ENCODE measurements around the gene TMEM247. TPM values are rescaled to one million over a fixed set of nuclear protein-coding genes. Genes with fewer than 3 reads are reported as not detected.
A peak's percentile ranks its signal among the peaks of the same experiment; 100 is the strongest.

Gene TMEM247
- total RNA-seq, 2 experiments from 2014 or later = not detected

- Histone ChIP-seq H3K4me1 (ENCODE audit: insufficient read depth, low read length) (peaks cover 12% of the 10 kb centered on the region), H3K4me3 (ENCODE audit: low read length) (no peak overlapping the region), H3K9me3 (ENCODE audit: control insufficient read depth in 1 of 2, insufficient read depth in 1 of 2, low read length in 2 of 2) (no peaks in the 10 kb centered on the region), H3K27me3 (ENCODE audit: control insufficient read depth in 1 of 2, insufficient read depth in 2 of 2, low read length in 2 of 2) (no peaks in the 10 kb centered on the region), H3K27ac (ENCODE audit: low read depth in 1 of 2, low read length in 2 of 2) (no peak overlapping the region), H3K36me3 (ENCODE audit: insufficient read depth, low read length) (no peaks in the 10 kb centered on the region)
- no peak overlapping the region for H3K27ac Mint-ChIP-seq
- no peaks in the 10 kb centered on the region for H3K9me3 Mint-ChIP-seq
- intact Hi-C loops (cut with DNase I, micrococcal nuclease) = no loop called here
- no peak for DNase-seq
- no peak overlapping the region for H3K4me3 Mint-ChIP-seq
- ChIA-PET POLR2A (interaction anchor here (1.0 kb wide), 1 partner anchor 38 kb away, joined by 3 read pairs; no protein-coding TSS in a partner anchor), CTCF (no interaction called here)
- peaks cover 5% of the 10 kb centered on the region for H3K36me3 Mint-ChIP-seq (ENCODE audit: low read depth)
- no peaks in the 10 kb centered on the region for H3K27me3 Mint-ChIP-seq
- no peak for TF ChIP-seq CTCF (IDR thresholded peaks at IDR 0.05)
- ATAC-seq (ENCODE audit: poor library complexity) = no peak
- H3K4me1 Mint-ChIP-seq (ENCODE audit: low read depth) = peaks cover 10% of the 10 kb centered on the region
Measured at GRCh38 chr2:46497766-46498165, 18.4 kb downstream of the TMEM247 start.

GRCh38 chr2:46498681-46499080, 19.3 kb downstream of the TMEM247 start:
- H3K9me3 Mint-ChIP-seq = no peaks in the 10 kb centered on the region
- H3K4me3 ChIP-seq (ENCODE audit: low read length) = no peak overlapping the region
- peak overlapping the region; percentile 91 for H3K27ac Mint-ChIP-seq
- H3K27me3 ChIP-seq (ENCODE audit: control insufficient read depth in 1 of 2, insufficient read depth in 2 of 2, low read length in 2 of 2) = no peaks in the 10 kb centered on the region
- TF ChIP-seq CTCF (IDR thresholded peaks at IDR 0.05) = no peak
- DNase-seq (no peak), ATAC-seq (ENCODE audit: poor library complexity) (no peak)
- H3K4me1 ChIP-seq (ENCODE audit: insufficient read depth, low read length) = peaks cover 12% of the 10 kb centered on the region
- POLR2A ChIA-PET = interaction anchor here (1.0 kb wide), 1 partner anchor 37 kb away, joined by 3 read pairs; no protein-coding TSS in a partner anchor
- no peaks in the 10 kb centered on the region for H3K27me3 Mint-ChIP-seq
- peaks cover 5% of the 10 kb centered on the region for H3K36me3 Mint-ChIP-seq (ENCODE audit: low read depth)
- H3K36me3 ChIP-seq (ENCODE audit: insufficient read depth, low read length) = no peaks in the 10 kb centered on the region
- H3K27ac ChIP-seq (ENCODE audit: low read depth in 1 of 2, low read length in 2 of 2) = no peak overlapping the region
- no peaks in the 10 kb centered on the region for H3K9me3 ChIP-seq (ENCODE audit: control insufficient read depth in 1 of 2, insufficient read depth in 1 of 2, low read length in 2 of 2)
- peak overlapping the region; percentile 94 for H3K4me3 Mint-ChIP-seq
- intact Hi-C loops (cut with DNase I, micrococcal nuclease) = no loop called here
- CTCF ChIA-PET = no interaction called here
- peaks cover 10% of the 10 kb centered on the region for H3K4me1 Mint-ChIP-seq (ENCODE audit: low read depth)

- no peak for DNase-seq
- peaks cover 5% of the 10 kb centered on the region for H3K36me3 Mint-ChIP-seq (ENCODE audit: low read depth)
- peak overlapping the region; percentile 91 for H3K27ac Mint-ChIP-seq
- Histone ChIP-seq H3K36me3 (ENCODE audit: insufficient read depth, low read length) (no peaks in the 10 kb centered on the region), H3K27me3 (ENCODE audit: control insufficient read depth in 1 of 2, insufficient read depth in 2 of 2, low read length in 2 of 2) (no peaks in the 10 kb centered on the region), H3K4me3 (ENCODE audit: low read length) (peak overlapping the region; percentile 73), H3K9me3 (ENCODE audit: control insufficient read depth in 1 of 2, insufficient read depth in 1 of 2, low read length in 2 of 2) (no peaks in the 10 kb centered on the region), H3K27ac (ENCODE audit: low read depth in 1 of 2, low read length in 2 of 2) (peak overlapping the region in 1 of 2 donors; percentile 64), H3K4me1 (ENCODE audit: insufficient read depth, low read length) (peaks cover 12% of the 10 kb centered on the region)
- ChIA-PET POLR2A (no interaction called here), CTCF (no interaction called here)
- ATAC-seq (ENCODE audit: poor library complexity) = no peak
- peak overlapping the region; percentile 94 for H3K4me3 Mint-ChIP-seq
- peaks cover 10% of the 10 kb centered on the region for H3K4me1 Mint-ChIP-seq (ENCODE audit: low read depth)
- TF ChIP-seq CTCF (IDR thresholded peaks at IDR 0.05) = no peak
- H3K9me3 Mint-ChIP-seq = no peaks in the 10 kb centered on the region
- no peaks in the 10 kb centered on the region for H3K27me3 Mint-ChIP-seq
- intact Hi-C loops (cut with DNase I, micrococcal nuclease) = no loop called here
Measured at GRCh38 chr2:46499392-46499785, 20.0 kb downstream of the TMEM247 start.

Measured in CD4-positive, alpha-beta T cell (primary cell).